ENCODE results near the gene SRI. TPM values are rescaled to one million over a fixed set of nuclear protein-coding genes. Genes with fewer than 3 reads are reported as not detected.

The SRI gene
- total and polyA plus RNA-seq, 2 donors: 88.1 to 92.9 TPM

GRCh38 chr7:88244258-88244657 is 24.4 kb upstream of the SRI start:
- no peak overlapping the region for H3K27ac ChIP-seq (ENCODE audit: low read depth)
- no peak for DNase-seq (ENCODE audit: extremely low spot score)
- 90% methylated on average over 1 of the region's 1 CpG for WGBS
- H3K36me3 ChIP-seq (ENCODE audit: insufficient read depth): no peaks in the 10 kb centered on the region
- no peak overlapping the region for H3K4me3 ChIP-seq (ENCODE audit: low read depth, low read length)
- H3K4me1 ChIP-seq (ENCODE audit: insufficient read depth): no peaks in the 10 kb centered on the region

- H3K27ac ChIP-seq (ENCODE audit: low read depth): no peak overlapping the region
- H3K36me3 ChIP-seq (ENCODE audit: insufficient read depth): no peaks in the 10 kb centered on the region
- WGBS: 28% methylated on average over 2 of the region's 2 CpGs
- DNase-seq (ENCODE audit: extremely low spot score): no peak
- no peaks in the 10 kb centered on the region for H3K4me1 ChIP-seq (ENCODE audit: insufficient read depth)
- no peak overlapping the region for H3K4me3 ChIP-seq (ENCODE audit: low read depth, low read length)
These were observed 23.6 kb upstream of the SRI start for GRCh38 chr7:88243345-88243909.

GRCh38 chr7:88239852-88240251 is 20.0 kb upstream of the SRI start:
- 89% methylated on average over 1 of the region's 1 CpG for WGBS
- H3K4me3 ChIP-seq (ENCODE audit: low read depth, low read length): no peak overlapping the region
- H3K36me3 ChIP-seq (ENCODE audit: insufficient read depth): no peaks in the 10 kb centered on the region
- no peaks in the 10 kb centered on the region for H3K4me1 ChIP-seq (ENCODE audit: insufficient read depth)
- no peak overlapping the region for H3K27ac ChIP-seq (ENCODE audit: low read depth)
- no peak for DNase-seq (ENCODE audit: extremely low spot score)

- Histone ChIP-seq H3K27ac (ENCODE audit: low read depth) (no peak overlapping the region), H3K4me3 (ENCODE audit: low read depth, low read length) (no peak overlapping the region), H3K4me1 (ENCODE audit: insufficient read depth) (no peaks in the 10 kb centered on the region), H3K36me3 (ENCODE audit: insufficient read depth) (no peaks in the 10 kb centered on the region)
- DNase-seq (ENCODE audit: extremely low spot score): no peak
These were observed 14.0 kb upstream of the SRI start for GRCh38 chr7:88233828-88234227.

GRCh38 chr7:88230646-88231045 is 10.8 kb upstream of the SRI start:
- H3K27ac ChIP-seq (ENCODE audit: low read depth): no peak overlapping the region
- H3K36me3 ChIP-seq (ENCODE audit: insufficient read depth): no peaks in the 10 kb centered on the region
- WGBS: 80% methylated on average over 5 of the region's 5 CpGs
- DNase-seq (ENCODE audit: extremely low spot score): no peak
- no peaks in the 10 kb centered on the region for H3K4me1 ChIP-seq (ENCODE audit: insufficient read depth)
- no peak overlapping the region for H3K4me3 ChIP-seq (ENCODE audit: low read depth, low read length)

GRCh38 chr7:88229302-88229995 is 9.6 kb upstream of the SRI start:
- WGBS: 91% methylated on average over 4 of the region's 4 CpGs
- H3K4me3 ChIP-seq (ENCODE audit: low read depth, low read length): no peak overlapping the region

GRCh38 chr7:88226886-88227516 is 7.2 kb upstream of the SRI start:
- 87% methylated on average over 6 of the region's 6 CpGs for WGBS
- no peak overlapping the region for H3K4me3 ChIP-seq (ENCODE audit: low read depth, low read length)
- no peak for DNase-seq (ENCODE audit: extremely low spot score)
- no peak overlapping the region for H3K27ac ChIP-seq (ENCODE audit: low read depth)
- no peaks in the 10 kb centered on the region for H3K4me1 ChIP-seq (ENCODE audit: insufficient read depth)
- H3K36me3 ChIP-seq (ENCODE audit: insufficient read depth): no peaks in the 10 kb centered on the region

More at GRCh38 chr7:88229302-88229995, 9.6 kb upstream of the SRI start:
- Histone ChIP-seq H3K27ac (ENCODE audit: low read depth) (no peak overlapping the region), H3K36me3 (ENCODE audit: insufficient read depth) (no peaks in the 10 kb centered on the region), H3K4me1 (ENCODE audit: insufficient read depth) (no peaks in the 10 kb centered on the region)
- no peak for DNase-seq (ENCODE audit: extremely low spot score)

GRCh38 chr7:88226201-88226600 is 6.4 kb upstream of the SRI start:
- no peak for DNase-seq (ENCODE audit: extremely low spot score)
- Histone ChIP-seq H3K36me3 (ENCODE audit: insufficient read depth) (no peaks in the 10 kb centered on the region), H3K27ac (ENCODE audit: low read depth) (no peak overlapping the region), H3K4me1 (ENCODE audit: insufficient read depth) (no peaks in the 10 kb centered on the region), H3K4me3 (ENCODE audit: low read depth, low read length) (no peak overlapping the region)
- WGBS: 75% methylated on average over 4 of the region's 4 CpGs

- H3K4me1 ChIP-seq (ENCODE audit: insufficient read depth): no peaks in the 10 kb centered on the region
- H3K27ac ChIP-seq (ENCODE audit: low read depth): no peak overlapping the region
- no peak overlapping the region for H3K4me3 ChIP-seq (ENCODE audit: low read depth, low read length)
- WGBS: 57% methylated on average over 2 of the region's 2 CpGs
- no peaks in the 10 kb centered on the region for H3K36me3 ChIP-seq (ENCODE audit: insufficient read depth)
- DNase-seq (ENCODE audit: extremely low spot score): no peak
These were observed 4.9 kb upstream of the SRI start for GRCh38 chr7:88224601-88225275.

GRCh38 chr7:88223265-88223664 is 3.4 kb upstream of the SRI start:
- WGBS: 97% methylated on average over 2 of the region's 2 CpGs
- H3K27ac ChIP-seq (ENCODE audit: low read depth): no peak overlapping the region
- DNase-seq (ENCODE audit: extremely low spot score): no peak
- H3K36me3 ChIP-seq (ENCODE audit: insufficient read depth): no peaks in the 10 kb centered on the region
- no peaks in the 10 kb centered on the region for H3K4me1 ChIP-seq (ENCODE audit: insufficient read depth)
- no peak overlapping the region for H3K4me3 ChIP-seq (ENCODE audit: low read depth, low read length)

GRCh38 chr7:88218836-88219605 is 817 bp downstream of the SRI start:
- H3K4me3 ChIP-seq (ENCODE audit: low read depth, low read length): peak overlapping the region; percentile 92
- DNase-seq (ENCODE audit: extremely low spot score): no peak
- peaks cover 3% of the 10 kb centered on the region for H3K36me3 ChIP-seq (ENCODE audit: insufficient read depth)
- 4% methylated on average over 27 of the region's 27 CpGs for whole genome bisulfite sequencing
- peak overlapping the region; percentile 30 for H3K27ac ChIP-seq (ENCODE audit: low read depth)
- H3K4me1 ChIP-seq (ENCODE audit: insufficient read depth): no peaks in the 10 kb centered on the region

GRCh38 chr7:88218429-88218745 is 1.5 kb downstream of the SRI start:
- 59% methylated on average over 5 of the region's 5 CpGs for WGBS
- no peak overlapping the region for H3K27ac ChIP-seq (ENCODE audit: low read depth)
- H3K4me3 ChIP-seq (ENCODE audit: low read depth, low read length): peak overlapping the region; percentile 92
- H3K36me3 ChIP-seq (ENCODE audit: insufficient read depth): peaks cover 3% of the 10 kb centered on the region
- no peaks in the 10 kb centered on the region for H3K4me1 ChIP-seq (ENCODE audit: insufficient read depth)
- no peak for DNase-seq (ENCODE audit: extremely low spot score)

- no peak for DNase-seq (ENCODE audit: extremely low spot score)
- no peaks in the 10 kb centered on the region for H3K4me1 ChIP-seq (ENCODE audit: insufficient read depth)
- no peak overlapping the region for H3K27ac ChIP-seq (ENCODE audit: low read depth)
- WGBS: 43% methylated on average over 1 of the region's 1 CpG
- peak overlapping the region; percentile 92 for H3K4me3 ChIP-seq (ENCODE audit: low read depth, low read length)
- peaks cover 3% of the 10 kb centered on the region for H3K36me3 ChIP-seq (ENCODE audit: insufficient read depth)
These were observed 2.0 kb downstream of the SRI start for GRCh38 chr7:88217675-88218428.

All from urinary bladder (tissue), 4 donors.